GM23338 (cell line): ENCODE results near the gene ATL3. TPM values are rescaled to one million over a fixed set of nuclear protein-coding genes. Genes with fewer than 3 reads are reported as not detected.

Experiments
- ATAC-seq: fragments of 200-7000 bp; cut with Tn5 transposase; 3 replicates; pipeline ENCODE4 v1.9.1; 2020
- DNase-seq: peaks from one replicate; pipeline ENCODE4 v3.0.0-alpha.2; 2015; ENCODE audit warnings: low spot score
- H2AFZ ChIP-seq: fragments of 200-600 bp; sonication (generic); 2 replicates; pipeline ENCODE4 v1.8.0; 2016; ENCODE audit warnings: antibody characterized with exemption, mild to moderate bottlenecking, moderate library complexity
- H3F3A ChIP-seq: fragments of 200-600 bp; sonication (generic); replicated peaks from 2 replicates; pipeline ENCODE4 v1.8.0; 2017; ENCODE audit warnings: antibody characterized with exemption, mixed run types, low read depth
- H3K27ac ChIP-seq: fragments of 200-600 bp; sonication (generic); 2 replicates; pipeline ENCODE4 v1.6.1; 2016; ENCODE audit warnings: low read depth
- H3K27me3 ChIP-seq: fragments of 200-600 bp; sonication (generic); 2 replicates; pipeline ENCODE4 v1.8.0; 2016; ENCODE audit warnings: mild to moderate bottlenecking, mixed run types, moderate library complexity; ENCODE audit not compliant: insufficient read depth
- H3K36me3 ChIP-seq: fragments of 200-600 bp; sonication (generic); 2 replicates; pipeline ENCODE4 v1.8.0; 2016; ENCODE audit warnings: mild to moderate bottlenecking; ENCODE audit not compliant: insufficient read depth
- H3K4me1 ChIP-seq: fragments of 200-600 bp; sonication (generic); 2 replicates; pipeline ENCODE4 v1.8.0; 2016; ENCODE audit warnings: mild to moderate bottlenecking, moderate library complexity; ENCODE audit not compliant: insufficient read depth
- H3K4me2 ChIP-seq: fragments of 200-600 bp; sonication (generic); 2 replicates; pipeline ENCODE4 v1.7.1; 2017; ENCODE audit warnings: mixed run types
- H3K4me3 ChIP-seq: fragments of 200-600 bp; sonication (generic); 2 replicates; pipeline ENCODE4 v1.6.1; 2016; ENCODE audit warnings: mixed run types
- H3K79me2 ChIP-seq: fragments of 200-600 bp; sonication (generic); replicated peaks from 2 replicates; pipeline ENCODE4 v1.8.0; 2017; ENCODE audit warnings: mild to moderate bottlenecking; ENCODE audit not compliant: insufficient read depth
- H3K9me2 ChIP-seq: fragments of 200-600 bp; sonication (generic); 2 replicates; pipeline ENCODE4 v1.8.0; 2017; ENCODE audit not compliant: insufficient read depth
- H4K20me1 ChIP-seq: fragments of 200-600 bp; sonication (generic); replicated peaks from 2 replicates; pipeline ENCODE4 v1.8.0; 2017; ENCODE audit warnings: mild to moderate bottlenecking; ENCODE audit not compliant: insufficient read depth
- H3K27ac Mint-ChIP-seq: 2 replicates; pipeline ENCODE4 v1.8.0; 2020; ENCODE audit warnings: inconsistent platforms, mild to moderate bottlenecking, moderate library complexity, mixed read lengths
- H3K27me3 Mint-ChIP-seq: 3 replicates; pipeline ENCODE4 v1.8.0; 2022; ENCODE audit warnings: low read depth, mild to moderate bottlenecking, moderate library complexity, mixed read lengths, inconsistent platforms; ENCODE audit not compliant: insufficient read depth, poor library complexity
- H3K36me3 Mint-ChIP-seq: 3 replicates; pipeline ENCODE4 v1.8.0; 2021; ENCODE audit warnings: low read depth, mild to moderate bottlenecking, inconsistent platforms, moderate library complexity, mixed read lengths
- H3K4me1 Mint-ChIP-seq: 3 replicates; pipeline ENCODE4 v1.8.0; 2020; ENCODE audit warnings: mild to moderate bottlenecking, inconsistent platforms, mixed read lengths
- H3K4me3 Mint-ChIP-seq: 3 replicates; pipeline ENCODE4 v1.8.0; 2021; ENCODE audit warnings: moderate library complexity, mild to moderate bottlenecking, inconsistent platforms, mixed read lengths
- H3K9me3 Mint-ChIP-seq: 3 replicates; pipeline ENCODE4 v1.8.0; 2020; ENCODE audit warnings: moderate library complexity, mild to moderate bottlenecking, inconsistent platforms, mixed read lengths
- CREB1 ChIP-seq: fragments of 250-450 bp; sonication (Bioruptor Pico); IDR thresholded peaks from 2 replicates; pipeline ENCODE4 v1.5.0; 2020; ENCODE audit warnings: low read depth, mild to moderate bottlenecking, moderate library complexity
- CTCF ChIP-seq, 2 experiments: fragments of 200-600 bp in 1 of 2; sonication (generic) in 1 of 2; conservative IDR thresholded peaks; 2 replicates each; pipeline versions ENCODE4 v1.5.1 to v1.6.1; 2016 to 2017; ENCODE audit warnings: antibody characterized with exemption in 2 of 2, low read depth in 2 of 2, mild to moderate bottlenecking in 2 of 2, moderate library complexity in 1 of 2
- EZH2 ChIP-seq: fragments of 200-600 bp; sonication (generic); IDR thresholded peaks from one replicate; pipeline ENCODE4 v1.8.0; 2017; ENCODE audit warnings: antibody characterized with exemption, mild to moderate bottlenecking, low read depth; ENCODE audit not compliant: unreplicated experiment
- EZH2phosphoT487 ChIP-seq: fragments of 200-600 bp; sonication (generic); IDR thresholded peaks from one replicate; pipeline ENCODE4 v1.8.1; 2018; ENCODE audit warnings: antibody characterized with exemption; ENCODE audit not compliant: unreplicated experiment
- JUNB ChIP-seq: IDR thresholded peaks from one replicate; pipeline ENCODE4 v1.6.1; 2016; ENCODE audit warnings: antibody characterized with exemption; ENCODE audit not compliant: unreplicated experiment
- NANOG ChIP-seq: IDR thresholded peaks from 2 replicates; pipeline ENCODE4 v1.6.1; 2016; ENCODE audit warnings: antibody characterized with exemption, borderline replicate concordance
- POLR2AphosphoS5 ChIP-seq: IDR thresholded peaks from 2 replicates; pipeline ENCODE4 v1.6.1; 2016; ENCODE audit warnings: antibody characterized with exemption, low read depth
- STAT1 ChIP-seq: IDR thresholded peaks from one replicate; pipeline ENCODE4 v1.6.1; 2016; ENCODE audit warnings: antibody characterized with exemption; ENCODE audit not compliant: unreplicated experiment
- ZNF114 ChIP-seq: fragments of 250-450 bp; sonication (Bioruptor Pico); IDR thresholded peaks from 2 replicates; pipeline ENCODE4 v1.5.0; 2020; ENCODE audit warnings: mild to moderate bottlenecking, moderate library complexity
- ZNF331 ChIP-seq: fragments of 250-450 bp; sonication (Bioruptor Pico); IDR thresholded peaks from 2 replicates; pipeline ENCODE4 v1.5.0; 2020; ENCODE audit warnings: low read depth, mild to moderate bottlenecking, moderate library complexity
- ZNF462 ChIP-seq: fragments of 250-450 bp; sonication (Bioruptor Pico); IDR thresholded peaks from 2 replicates; pipeline ENCODE4 v1.5.0; 2020; ENCODE audit warnings: mild to moderate bottlenecking, moderate library complexity
- polyA plus RNA-seq: library from polyadenylated mRNA; unstranded; fragments of >200 nt; fragmentation: Nextera tagmentation; extraction: Ambion mirVana; gene quantifications from 2 replicates; pipeline ENCODE4 v1.2.1, GENCODE V29; 2016
- total RNA-seq: library from RNA; depleted of rRNA; stranded (reverse); fragments of >200 nt; shearing (Covaris generic); gene quantifications from 2 replicates; pipeline ENCODE4 v1.2.3, GENCODE V29; 2014
- TF ChIP-seq, protein P1 (sequence below): IDR thresholded peaks from one replicate; pipeline ENCODE4 v1.6.1; 2018; ENCODE audit warnings: antibody characterized with exemption; ENCODE audit not compliant: unreplicated experiment
- TF ChIP-seq, protein P2 (sequence below): IDR thresholded peaks from 2 replicates; pipeline ENCODE4 v1.6.1; 2016; ENCODE audit warnings: antibody characterized with exemption

Gene ATL3
- total and polyA plus RNA-seq, 2 experiments from 2014 or later, result 6.8 to 20.4 TPM

DNA sequence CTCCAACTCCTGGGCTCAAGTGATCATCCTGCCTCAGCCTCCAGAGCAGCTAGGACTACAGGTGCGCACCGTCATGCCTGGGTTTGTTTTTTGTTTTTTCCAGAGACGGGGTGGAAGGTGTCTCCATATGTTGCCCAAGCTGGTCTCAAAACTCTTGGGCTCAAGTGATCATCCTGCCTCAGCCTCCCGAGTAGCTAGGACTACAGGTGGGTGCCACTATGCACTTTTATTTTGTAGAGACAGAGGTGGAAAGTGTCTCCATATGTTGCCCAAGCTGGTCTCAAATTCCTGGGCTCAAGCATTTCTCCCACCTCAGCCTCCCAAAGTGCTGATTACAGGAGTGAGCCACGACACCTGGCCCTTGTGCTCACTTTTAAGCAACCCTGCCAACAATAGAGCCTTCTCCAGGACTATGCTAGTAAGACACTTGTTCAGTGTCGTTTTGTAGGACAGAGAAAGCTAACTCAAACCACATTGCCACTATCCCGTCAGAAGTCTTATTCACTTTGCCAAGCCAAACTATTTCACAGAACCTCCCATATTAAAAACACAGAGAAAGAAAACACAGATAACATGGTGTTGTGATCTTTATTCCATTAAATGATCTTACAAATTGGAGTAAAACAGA lies 47.5 kb downstream of the ATL3 start:
- Mint-ChIP-seq H3K9me3 (no peaks in the 10 kb centered on the region), H3K27me3 (peaks cover 4% of the 10 kb centered on the region), H3K36me3 (no peaks in the 10 kb centered on the region; the same call in 2 of the 3 replicates), H3K27ac (no peak overlapping the region), H3K4me3 (no peak overlapping the region), H3K4me1 (peaks cover 2% of the 10 kb centered on the region; the same call in 1 of the 3 replicates)
- Histone ChIP-seq H3F3A (0 out of 2 replicates have a peak, but pooled peaks cover 2% of the 10 kb centered on the region), H3K79me2 (no peaks in the 10 kb centered on the region), H3K27me3 (no peaks in the 10 kb centered on the region), H3K4me1 (no peaks in the 10 kb centered on the region), H3K9me2 (no peaks in the 10 kb centered on the region), H3K4me3 (no peak overlapping the region), H3K4me2 (no peak overlapping the region), H4K20me1 (no peaks in the 10 kb centered on the region), H2AFZ (no peak overlapping the region), H3K36me3 (no peaks in the 10 kb centered on the region), H3K27ac (peak overlapping the region; percentile 77)
- ATAC-seq (peak; percentile 55; the same call in 2 of the 3 replicates), DNase-seq (no peak)
- TF ChIP-seq CTCF (conservative IDR thresholded peaks at IDR 0.05; ENCODE audit: low read depth in 2 of 2) (no peak), ZNF114 (CRISPR knock-in tag) (no peak), NANOG (no peak), EZH2 (no peak), POLR2AphosphoS5 (no peak), ZNF331 (CRISPR knock-in tag) (no peak), STAT1 (no peak), JUNB (no peak), CREB1 (CRISPR knock-in tag) (no peak), ZNF462 (CRISPR knock-in tag) (no peak), EZH2phosphoT487 (no peak)
- TF ChIP-seq, protein P1, sequence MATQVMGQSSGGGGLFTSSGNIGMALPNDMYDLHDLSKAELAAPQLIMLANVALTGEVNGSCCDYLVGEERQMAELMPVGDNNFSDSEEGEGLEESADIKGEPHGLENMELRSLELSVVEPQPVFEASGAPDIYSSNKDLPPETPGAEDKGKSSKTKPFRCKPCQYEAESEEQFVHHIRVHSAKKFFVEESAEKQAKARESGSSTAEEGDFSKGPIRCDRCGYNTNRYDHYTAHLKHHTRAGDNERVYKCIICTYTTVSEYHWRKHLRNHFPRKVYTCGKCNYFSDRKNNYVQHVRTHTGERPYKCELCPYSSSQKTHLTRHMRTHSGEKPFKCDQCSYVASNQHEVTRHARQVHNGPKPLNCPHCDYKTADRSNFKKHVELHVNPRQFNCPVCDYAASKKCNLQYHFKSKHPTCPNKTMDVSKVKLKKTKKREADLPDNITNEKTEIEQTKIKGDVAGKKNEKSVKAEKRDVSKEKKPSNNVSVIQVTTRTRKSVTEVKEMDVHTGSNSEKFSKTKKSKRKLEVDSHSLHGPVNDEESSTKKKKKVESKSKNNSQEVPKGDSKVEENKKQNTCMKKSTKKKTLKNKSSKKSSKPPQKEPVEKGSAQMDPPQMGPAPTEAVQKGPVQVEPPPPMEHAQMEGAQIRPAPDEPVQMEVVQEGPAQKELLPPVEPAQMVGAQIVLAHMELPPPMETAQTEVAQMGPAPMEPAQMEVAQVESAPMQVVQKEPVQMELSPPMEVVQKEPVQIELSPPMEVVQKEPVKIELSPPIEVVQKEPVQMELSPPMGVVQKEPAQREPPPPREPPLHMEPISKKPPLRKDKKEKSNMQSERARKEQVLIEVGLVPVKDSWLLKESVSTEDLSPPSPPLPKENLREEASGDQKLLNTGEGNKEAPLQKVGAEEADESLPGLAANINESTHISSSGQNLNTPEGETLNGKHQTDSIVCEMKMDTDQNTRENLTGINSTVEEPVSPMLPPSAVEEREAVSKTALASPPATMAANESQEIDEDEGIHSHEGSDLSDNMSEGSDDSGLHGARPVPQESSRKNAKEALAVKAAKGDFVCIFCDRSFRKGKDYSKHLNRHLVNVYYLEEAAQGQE, result no peak
- TF ChIP-seq, protein P2, sequence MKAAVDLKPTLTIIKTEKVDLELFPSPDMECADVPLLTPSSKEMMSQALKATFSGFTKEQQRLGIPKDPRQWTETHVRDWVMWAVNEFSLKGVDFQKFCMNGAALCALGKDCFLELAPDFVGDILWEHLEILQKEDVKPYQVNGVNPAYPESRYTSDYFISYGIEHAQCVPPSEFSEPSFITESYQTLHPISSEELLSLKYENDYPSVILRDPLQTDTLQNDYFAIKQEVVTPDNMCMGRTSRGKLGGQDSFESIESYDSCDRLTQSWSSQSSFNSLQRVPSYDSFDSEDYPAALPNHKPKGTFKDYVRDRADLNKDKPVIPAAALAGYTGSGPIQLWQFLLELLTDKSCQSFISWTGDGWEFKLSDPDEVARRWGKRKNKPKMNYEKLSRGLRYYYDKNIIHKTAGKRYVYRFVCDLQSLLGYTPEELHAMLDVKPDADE, result no peak
